IMR-90 (cell line): ENCODE data around the gene KRTAP10-1.

Experiments
- BHLHE40 ChIP-seq: fragments of 150-350 bp; IDR thresholded peaks from 2 replicates; pipeline ENCODE4 v1.6.1; 2016; ENCODE audit warnings: mild to moderate bottlenecking, low read depth, low read length
- CEBPB ChIP-seq: IDR thresholded peaks from 2 replicates; pipeline ENCODE4 v1.6.1; 2012; ENCODE audit warnings: low read depth, low read length, improper control_type of control experiment
- CHD1 ChIP-seq: IDR thresholded peaks from 2 replicates; pipeline ENCODE4 v1.6.1; 2012; ENCODE audit warnings: low read depth, low read length, improper control_type of control experiment
- MAFK ChIP-seq: IDR thresholded peaks from 2 replicates; pipeline ENCODE4 v1.6.1; 2012; ENCODE audit warnings: low read depth, low read length, improper control_type of control experiment
- POLR2A ChIP-seq: IDR thresholded peaks from 2 replicates; pipeline ENCODE4 v1.6.1; 2012; ENCODE audit warnings: mild to moderate bottlenecking, low read depth, low read length
- RAD21 ChIP-seq: IDR thresholded peaks from 2 replicates; pipeline ENCODE4 v1.6.1; 2012; ENCODE audit warnings: low read length, improper control_type of control experiment
- RFX5 ChIP-seq: IDR thresholded peaks from 2 replicates; pipeline ENCODE4 v1.8.0; 2012; ENCODE audit warnings: low read depth, mild to moderate bottlenecking, low read length, moderate library complexity
- USF2 ChIP-seq: fragments of 150-350 bp; IDR thresholded peaks from 2 replicates; pipeline ENCODE4 v1.6.1; 2017; ENCODE audit warnings: mild to moderate bottlenecking, antibody characterized with exemption, low read length, low read depth
- TF ChIP-seq, protein P1 (sequence below): conservative IDR thresholded peaks from 2 replicates; pipeline ENCODE4 v1.5.1; 2012; ENCODE audit warnings: mild to moderate bottlenecking, low read depth, low read length, improper control_type of control experiment

- TF ChIP-seq, protein P1, sequence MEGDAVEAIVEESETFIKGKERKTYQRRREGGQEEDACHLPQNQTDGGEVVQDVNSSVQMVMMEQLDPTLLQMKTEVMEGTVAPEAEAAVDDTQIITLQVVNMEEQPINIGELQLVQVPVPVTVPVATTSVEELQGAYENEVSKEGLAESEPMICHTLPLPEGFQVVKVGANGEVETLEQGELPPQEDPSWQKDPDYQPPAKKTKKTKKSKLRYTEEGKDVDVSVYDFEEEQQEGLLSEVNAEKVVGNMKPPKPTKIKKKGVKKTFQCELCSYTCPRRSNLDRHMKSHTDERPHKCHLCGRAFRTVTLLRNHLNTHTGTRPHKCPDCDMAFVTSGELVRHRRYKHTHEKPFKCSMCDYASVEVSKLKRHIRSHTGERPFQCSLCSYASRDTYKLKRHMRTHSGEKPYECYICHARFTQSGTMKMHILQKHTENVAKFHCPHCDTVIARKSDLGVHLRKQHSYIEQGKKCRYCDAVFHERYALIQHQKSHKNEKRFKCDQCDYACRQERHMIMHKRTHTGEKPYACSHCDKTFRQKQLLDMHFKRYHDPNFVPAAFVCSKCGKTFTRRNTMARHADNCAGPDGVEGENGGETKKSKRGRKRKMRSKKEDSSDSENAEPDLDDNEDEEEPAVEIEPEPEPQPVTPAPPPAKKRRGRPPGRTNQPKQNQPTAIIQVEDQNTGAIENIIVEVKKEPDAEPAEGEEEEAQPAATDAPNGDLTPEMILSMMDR: no peak
- TF ChIP-seq CHD1 (no peak), CEBPB (no peak), POLR2A (no peak), RFX5 (no peak), USF2 (no peak), MAFK (no peak), RAD21 (no peak), BHLHE40 (no peak)
Observed at GRCh38 chr21:44499211-44499560, 40.8 kb downstream of the KRTAP10-1 start.
